Measurements from ENCODE around the gene APEH. TPM values are rescaled to one million over a fixed set of nuclear protein-coding genes. Genes with fewer than 3 reads are reported as not detected.
A peak's percentile ranks its signal among the peaks of the same experiment; 100 is the strongest.

APEH gene
- total RNA-seq, 1 experiment from 2014 or later: 215 TPM

GRCh38 chr3:49629866-49630265 lies 44.3 kb upstream of the APEH start:
- Histone ChIP-seq H3K27me3 (ENCODE audit: insufficient read depth, low read length) (no peaks in the 10 kb centered on the region), H3K9me3 (ENCODE audit: control insufficient read depth, low read depth, low read length) (no peaks in the 10 kb centered on the region), H3K56ac (ENCODE audit: insufficient read length, low read depth, low read length) (no peak overlapping the region), H3K79me1 (ENCODE audit: insufficient read depth, low read depth, low read length, poor library complexity, severe bottlenecking) (no peaks in the 10 kb centered on the region), H3K23me2 (ENCODE audit: insufficient read length, low read depth, low read length, poor library complexity, severe bottlenecking) (no peaks in the 10 kb centered on the region), H3K79me2 (ENCODE audit: insufficient read depth, low read length) (no peaks in the 10 kb centered on the region), H2BK20ac (ENCODE audit: low read depth, low read length, poor library complexity, severe bottlenecking) (no peak overlapping the region), H3K4me1 (ENCODE audit: insufficient read depth, low read length) (no peaks in the 10 kb centered on the region), H3K9ac (ENCODE audit: extremely low read depth, insufficient read length, low read length) (no peak overlapping the region), H4K5ac (ENCODE audit: insufficient read length, low read depth, low read length) (no peak overlapping the region), H3K18ac (ENCODE audit: insufficient read length, low read depth, low read length) (no peak overlapping the region), H3K14ac (ENCODE audit: insufficient read depth, low read length) (no peak overlapping the region; the same call in 1 of the 2 replicates), H3T11ph (ENCODE audit: low read length) (no peak overlapping the region), H3K27ac (ENCODE audit: insufficient read length, low read depth, low read length) (no peak overlapping the region), H2BK5ac (ENCODE audit: insufficient read length, low read length) (no peak overlapping the region), H3K23ac (ENCODE audit: insufficient read length, low read depth, low read length) (no peak overlapping the region), H4K91ac (ENCODE audit: insufficient read length, low read depth, low read length) (no peak overlapping the region), H3K4me2 (ENCODE audit: insufficient read depth, insufficient read length, low read length) (no peak overlapping the region), H2AFZ (ENCODE audit: low read length) (no peak overlapping the region), H2AK5ac (ENCODE audit: insufficient read length, low read length) (no peak overlapping the region), H4K8ac (replicated peaks; ENCODE audit: insufficient read length, low read depth, low read length) (no peak overlapping the region), H2BK120ac (ENCODE audit: low read depth, low read length, poor library complexity, severe bottlenecking) (no peak overlapping the region), H2BK12ac (ENCODE audit: insufficient read length, low read depth, low read length) (no peak overlapping the region), H4K20me1 (ENCODE audit: control insufficient read depth, insufficient read depth, insufficient read length) (no peaks in the 10 kb centered on the region), H2BK15ac (ENCODE audit: low read depth, low read length) (no peak overlapping the region), H3K4ac (ENCODE audit: low read depth, low read length) (no peak overlapping the region)
- peak overlapping the region in 1 of 3 experiments; percentile 80; a peak in 1 of 7 replicates for H3K27ac Mint-ChIP-seq
- H3K27me3 Mint-ChIP-seq (ENCODE audit: low read depth): peaks cover 6% of the 10 kb centered on the region
- no peak for DNase-seq
- no CpG with 5 or more reads among the region's 6 CpGs for WGBS (ENCODE audit: extremely low coverage, insufficient read length, low lambda C conversion rate)
- H3K4me1 Mint-ChIP-seq: no peaks in the 10 kb centered on the region
- TF ChIP-seq, protein P1, sequence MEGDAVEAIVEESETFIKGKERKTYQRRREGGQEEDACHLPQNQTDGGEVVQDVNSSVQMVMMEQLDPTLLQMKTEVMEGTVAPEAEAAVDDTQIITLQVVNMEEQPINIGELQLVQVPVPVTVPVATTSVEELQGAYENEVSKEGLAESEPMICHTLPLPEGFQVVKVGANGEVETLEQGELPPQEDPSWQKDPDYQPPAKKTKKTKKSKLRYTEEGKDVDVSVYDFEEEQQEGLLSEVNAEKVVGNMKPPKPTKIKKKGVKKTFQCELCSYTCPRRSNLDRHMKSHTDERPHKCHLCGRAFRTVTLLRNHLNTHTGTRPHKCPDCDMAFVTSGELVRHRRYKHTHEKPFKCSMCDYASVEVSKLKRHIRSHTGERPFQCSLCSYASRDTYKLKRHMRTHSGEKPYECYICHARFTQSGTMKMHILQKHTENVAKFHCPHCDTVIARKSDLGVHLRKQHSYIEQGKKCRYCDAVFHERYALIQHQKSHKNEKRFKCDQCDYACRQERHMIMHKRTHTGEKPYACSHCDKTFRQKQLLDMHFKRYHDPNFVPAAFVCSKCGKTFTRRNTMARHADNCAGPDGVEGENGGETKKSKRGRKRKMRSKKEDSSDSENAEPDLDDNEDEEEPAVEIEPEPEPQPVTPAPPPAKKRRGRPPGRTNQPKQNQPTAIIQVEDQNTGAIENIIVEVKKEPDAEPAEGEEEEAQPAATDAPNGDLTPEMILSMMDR (conservative IDR thresholded peaks at IDR 0.05): no peak
- peaks cover 5 to 12% of the 10 kb centered on the region in 2 experiments; a peak in 3 of 5 replicates for H3K9me3 Mint-ChIP-seq
- peaks cover 0 to 10% (median 4%) of the 10 kb centered on the region in 3 experiments; a peak in 5 of 7 replicates for H3K36me3 Mint-ChIP-seq (ENCODE audit: insufficient read depth in 1 of 3, low read depth in 3 of 3)
- no peak overlapping the region for H3K4me3 Mint-ChIP-seq
